DOHH2 (cell line): Measurements from ENCODE around the gene ACTR2.

Experiments
- CTCF ChIP-seq: fragments of 200-600 bp; sonication (generic); IDR thresholded peaks from one replicate; pipeline ENCODE4 v1.5.1; 2014; ENCODE audit warnings: antibody characterized with exemption, mild to moderate bottlenecking, low read depth, low read length; ENCODE audit not compliant: poor library complexity, severe bottlenecking
- EZH2phosphoT487 ChIP-seq: fragments of 200-600 bp; sonication (generic); IDR thresholded peaks from 2 replicates; pipeline ENCODE4 v1.6.1; 2017; ENCODE audit warnings: borderline replicate concordance, mild to moderate bottlenecking, antibody characterized with exemption, low read length, moderate library complexity, mixed read lengths

GRCh38 chr2:65305934-65306333 is 78.3 kb downstream of the ACTR2 start:
- TF ChIP-seq EZH2phosphoT487 (no peak), CTCF (no peak)
